Measurements from ENCODE around the gene FOSL2.

GRCh38 chr2:28405537-28405936 is 12.9 kb downstream of the FOSL2 start:
- TF ChIP-seq EZH2 (IDR thresholded peaks at IDR 0.05; ENCODE audit: borderline replicate concordance, insufficient read depth, low read depth, low read length, poor library complexity, severe bottlenecking): no peak
- no peak for TF ChIP-seq CTCF (IDR thresholded peaks at IDR 0.05)
